Measurements from ENCODE around the gene PSD4.

DNA sequence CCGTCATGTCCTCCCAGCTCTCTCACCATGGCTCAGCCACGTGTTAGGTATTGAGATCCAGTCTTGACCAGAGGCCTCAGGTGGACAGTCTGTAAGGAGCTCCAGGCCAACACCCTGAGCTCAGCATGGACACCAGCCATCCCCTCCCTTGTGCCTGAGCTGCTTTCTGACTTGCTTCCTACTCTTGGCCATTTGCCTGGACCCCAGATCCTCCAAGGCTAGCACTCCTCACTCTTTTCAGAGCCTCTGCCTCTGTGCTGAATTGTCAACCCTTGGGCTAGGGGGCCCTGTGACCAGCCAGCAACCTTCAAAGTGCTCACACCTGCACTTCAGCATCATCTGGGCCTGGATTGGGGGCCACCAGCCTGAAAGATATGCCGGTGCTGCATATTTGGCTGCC lies 58.4 kb downstream of the PSD4 start:
- TF ChIP-seq, protein P1, sequence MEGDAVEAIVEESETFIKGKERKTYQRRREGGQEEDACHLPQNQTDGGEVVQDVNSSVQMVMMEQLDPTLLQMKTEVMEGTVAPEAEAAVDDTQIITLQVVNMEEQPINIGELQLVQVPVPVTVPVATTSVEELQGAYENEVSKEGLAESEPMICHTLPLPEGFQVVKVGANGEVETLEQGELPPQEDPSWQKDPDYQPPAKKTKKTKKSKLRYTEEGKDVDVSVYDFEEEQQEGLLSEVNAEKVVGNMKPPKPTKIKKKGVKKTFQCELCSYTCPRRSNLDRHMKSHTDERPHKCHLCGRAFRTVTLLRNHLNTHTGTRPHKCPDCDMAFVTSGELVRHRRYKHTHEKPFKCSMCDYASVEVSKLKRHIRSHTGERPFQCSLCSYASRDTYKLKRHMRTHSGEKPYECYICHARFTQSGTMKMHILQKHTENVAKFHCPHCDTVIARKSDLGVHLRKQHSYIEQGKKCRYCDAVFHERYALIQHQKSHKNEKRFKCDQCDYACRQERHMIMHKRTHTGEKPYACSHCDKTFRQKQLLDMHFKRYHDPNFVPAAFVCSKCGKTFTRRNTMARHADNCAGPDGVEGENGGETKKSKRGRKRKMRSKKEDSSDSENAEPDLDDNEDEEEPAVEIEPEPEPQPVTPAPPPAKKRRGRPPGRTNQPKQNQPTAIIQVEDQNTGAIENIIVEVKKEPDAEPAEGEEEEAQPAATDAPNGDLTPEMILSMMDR (IDR thresholded peaks at IDR 0.05 in 2 of 3, conservative IDR thresholded peaks at IDR 0.05 in 1 of 3; ENCODE audit: control insufficient read depth in 2 of 3, extremely low read depth in 1 of 3, insufficient read depth in 1 of 3, low read depth in 3 of 3, low read length in 3 of 3), result no peak
- no peak for TF ChIP-seq SREBF2 (IDR thresholded peaks at IDR 0.05; ENCODE audit: low read length)

All from GM12878 (cell line).